SIG-M5 treated with dmso at 0.1 percent for 504 hours (cell line): ENCODE data around the gene GRAMD1A.
"Not testable (repeated sequence)": the region's sequence is repeated elsewhere in the genome, so short reads cannot be mapped to it uniquely, and the experiment has no call there.

Source experiments
- DNase-seq: peaks from one replicate; lab custom pipeline; 2025; ENCODE audit not compliant: unreplicated experiment; lab: John Stamatoyannopoulos, UW

Gene GRAMD1A

DNA sequence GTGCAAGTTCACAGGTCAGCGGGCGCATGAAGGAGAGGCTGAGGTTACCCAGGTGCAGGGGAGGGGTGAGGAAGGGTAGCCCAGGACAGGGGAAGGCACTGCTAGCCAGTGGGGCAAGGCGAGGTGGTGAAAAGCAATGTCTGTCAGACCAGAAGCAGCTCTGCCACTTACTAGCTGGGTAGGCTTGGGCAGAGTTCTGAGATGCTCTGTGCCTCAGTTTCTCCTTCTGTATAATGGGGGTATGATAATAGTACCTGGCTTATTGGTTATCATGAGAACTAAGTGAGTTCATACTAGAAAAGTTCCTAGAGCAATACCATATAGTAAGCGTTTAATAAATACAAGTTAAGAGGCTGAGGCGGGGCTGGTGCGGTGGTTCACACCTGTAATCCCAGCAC is 15.8 kb downstream of the GRAMD1A start:
- no peak for DNase-seq

DNA sequence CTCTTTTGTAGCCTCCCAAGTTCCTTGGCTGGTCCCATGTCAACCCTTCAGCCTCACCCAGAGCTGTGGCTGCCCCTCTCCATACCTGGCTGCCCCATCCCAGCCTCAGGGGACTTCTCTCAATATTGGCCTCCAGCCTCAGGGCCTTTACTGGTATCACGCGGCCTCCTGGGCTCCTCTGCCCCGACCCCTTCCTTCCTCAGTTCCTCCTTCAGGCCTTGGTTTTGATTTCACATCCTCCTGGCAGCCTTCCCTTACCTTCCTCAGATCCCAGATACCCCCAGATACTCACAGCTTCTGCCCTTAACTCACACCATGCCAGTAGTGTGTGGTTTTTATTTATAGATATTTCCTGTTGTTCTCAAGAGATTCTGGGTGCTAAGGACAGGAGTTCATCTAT is 17.4 kb downstream of the GRAMD1A start:
- no peak for DNase-seq

DNA sequence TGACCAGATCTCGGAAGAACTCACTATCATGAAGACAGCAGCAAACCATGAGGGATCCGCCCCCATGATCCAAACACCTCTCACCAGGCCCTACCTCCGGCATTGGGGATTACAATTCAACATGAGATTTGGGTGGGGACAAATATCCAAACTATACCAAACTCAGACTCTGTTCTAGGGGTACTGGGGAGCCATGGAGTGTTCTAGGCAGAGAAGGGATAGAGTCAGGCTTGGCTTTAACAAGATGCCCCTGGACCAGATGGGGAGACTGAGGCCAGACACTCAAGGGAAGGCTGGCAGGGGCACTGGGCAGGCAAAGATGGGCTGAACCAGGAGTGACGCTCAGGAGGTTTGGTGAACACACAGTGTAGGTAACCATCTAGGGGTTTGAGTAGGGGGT is 18.3 kb downstream of the GRAMD1A start:
- no peak for DNase-seq

DNA sequence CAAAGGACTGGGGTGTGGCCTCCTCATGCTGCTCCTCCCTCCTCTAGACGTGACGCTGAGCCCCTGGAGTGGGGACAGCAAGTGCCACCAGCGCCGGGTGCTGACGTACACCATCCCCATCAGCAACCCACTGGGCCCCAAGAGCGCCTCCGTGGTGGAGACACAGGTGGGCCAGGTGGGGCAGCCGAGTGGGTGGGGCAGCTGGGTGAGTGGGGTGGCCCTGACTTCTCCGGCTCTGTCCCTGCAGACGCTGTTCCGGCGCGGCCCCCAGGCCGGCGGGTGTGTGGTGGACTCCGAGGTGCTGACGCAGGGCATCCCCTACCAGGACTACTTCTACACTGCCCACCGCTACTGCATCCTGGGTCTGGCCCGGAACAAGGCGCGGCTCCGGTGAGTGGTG is 19.0 kb downstream of the GRAMD1A start:
- DNase-seq: no peak

DNA sequence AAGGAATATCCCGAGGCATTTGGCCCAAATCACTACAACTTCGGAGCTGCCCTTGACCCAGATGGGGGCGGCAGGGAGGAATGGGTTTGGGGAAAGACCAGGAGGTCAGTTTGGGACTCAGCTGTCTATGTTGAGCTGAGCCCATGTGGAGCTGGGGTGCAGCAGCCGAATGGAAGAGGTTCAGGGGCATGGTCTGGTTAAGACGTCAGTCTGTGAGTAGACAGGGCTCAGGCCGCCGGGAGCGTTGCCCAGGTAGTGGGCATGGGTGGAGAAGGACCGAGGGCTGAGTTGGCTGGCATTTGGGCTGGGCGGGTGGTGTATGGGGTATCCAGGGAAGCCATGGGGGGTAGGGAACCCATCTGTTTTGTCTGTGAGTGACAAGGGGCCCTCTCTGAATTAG is 20.9 kb downstream of the GRAMD1A start:
- DNase-seq: no peak

DNA sequence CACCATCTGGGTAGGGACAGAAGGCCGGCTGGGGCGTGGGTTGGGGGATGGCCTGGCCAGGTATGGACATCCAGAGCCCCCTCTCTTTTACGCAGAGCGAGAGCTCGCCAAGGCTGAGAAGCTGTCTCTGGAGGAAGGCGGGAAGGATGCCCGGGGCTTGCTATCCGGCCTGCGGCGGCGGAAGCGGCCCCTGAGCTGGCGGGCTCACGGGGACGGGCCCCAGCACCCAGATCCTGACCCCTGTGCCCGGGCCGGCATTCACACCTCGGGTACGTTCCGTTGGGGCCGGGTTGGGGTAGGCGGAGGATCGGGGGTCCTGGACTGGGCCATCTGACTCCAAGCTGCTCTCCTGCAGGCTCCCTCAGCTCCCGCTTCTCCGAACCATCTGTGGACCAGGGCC is 21.5 kb downstream of the GRAMD1A start:
- no peak for DNase-seq

DNA sequence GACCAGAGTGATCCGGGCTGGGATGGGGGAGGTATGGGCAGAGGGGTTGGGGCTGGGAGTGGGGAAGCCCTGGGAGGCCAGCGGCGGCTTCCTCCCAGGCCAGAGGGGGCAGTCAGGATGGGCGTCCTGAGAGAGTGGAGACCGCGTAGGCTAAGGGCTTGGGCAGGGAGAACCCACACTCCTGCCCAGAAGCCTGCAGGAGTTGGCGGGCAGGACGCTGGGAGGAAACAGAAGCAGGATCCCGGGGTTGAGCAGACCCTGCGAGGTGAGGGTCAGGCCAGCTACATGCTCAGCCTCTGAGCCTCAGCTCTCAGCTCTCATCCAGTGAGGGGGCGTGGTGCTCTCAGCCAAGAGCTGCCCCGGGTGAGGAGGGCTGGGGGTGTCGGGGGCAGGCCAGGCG is 22.3 kb downstream of the GRAMD1A start:
- DNase-seq: no peak

DNA sequence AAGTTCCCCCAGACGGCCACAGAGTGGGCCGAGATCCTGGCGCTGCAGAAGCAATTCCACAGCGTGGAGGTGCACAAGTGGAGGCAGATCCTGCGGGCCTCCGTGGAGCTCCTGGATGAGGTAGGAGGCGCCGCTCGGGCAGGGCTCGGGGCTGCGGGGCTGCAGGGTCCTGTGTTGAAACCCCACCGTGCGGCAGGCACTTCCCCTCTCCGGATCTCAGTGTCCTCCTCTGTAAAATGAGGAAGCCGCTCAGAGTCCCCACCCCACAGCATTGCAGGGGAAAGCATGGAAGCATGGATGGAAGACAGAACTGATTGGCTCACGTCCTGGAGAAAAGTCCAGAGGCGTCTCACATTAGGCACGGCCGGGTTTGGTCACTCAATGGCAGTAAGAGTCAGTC is 23.3 kb downstream of the GRAMD1A start:
- DNase-seq: no peak

DNA sequence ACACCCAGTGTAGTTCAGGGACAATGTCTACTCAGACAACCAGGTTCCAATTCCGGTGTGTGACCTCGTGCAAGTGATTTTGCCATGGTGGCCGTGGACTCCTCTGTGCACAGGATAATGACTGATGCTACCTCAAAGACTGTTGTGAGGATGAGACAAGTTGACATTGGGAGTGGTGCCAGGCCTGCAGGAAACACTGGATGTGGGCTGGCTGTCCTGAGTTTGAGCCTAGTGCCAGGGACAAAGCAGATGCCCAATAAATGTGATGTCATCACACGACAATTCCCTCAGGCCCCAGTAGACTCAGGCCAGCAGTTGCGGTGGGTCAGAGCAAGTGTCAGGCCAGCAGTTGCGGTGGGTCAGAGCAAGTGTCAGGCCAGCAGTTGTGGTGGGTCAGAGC is 24.0 kb downstream of the GRAMD1A start:
- DNase-seq: no peak

DNA sequence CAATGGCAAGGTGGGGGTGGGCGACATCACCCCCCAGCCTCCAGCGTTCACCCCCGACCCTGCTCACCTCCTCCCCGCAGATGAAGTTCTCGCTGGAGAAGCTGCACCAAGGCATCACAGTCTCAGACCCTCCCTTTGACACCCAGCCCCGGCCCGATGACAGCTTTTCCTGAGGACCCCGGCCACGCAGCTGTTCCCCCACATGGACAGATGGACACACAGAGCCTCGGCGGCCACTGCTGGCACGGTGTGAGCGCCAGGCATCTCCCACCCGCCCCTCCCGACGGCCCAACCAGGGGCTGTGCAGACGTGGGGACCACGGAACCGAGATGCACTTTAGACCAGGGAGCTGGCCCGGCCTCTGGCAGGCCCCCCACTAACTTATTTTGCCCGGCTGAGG is 25.8 kb downstream of the GRAMD1A start:
- DNase-seq: no peak

DNA sequence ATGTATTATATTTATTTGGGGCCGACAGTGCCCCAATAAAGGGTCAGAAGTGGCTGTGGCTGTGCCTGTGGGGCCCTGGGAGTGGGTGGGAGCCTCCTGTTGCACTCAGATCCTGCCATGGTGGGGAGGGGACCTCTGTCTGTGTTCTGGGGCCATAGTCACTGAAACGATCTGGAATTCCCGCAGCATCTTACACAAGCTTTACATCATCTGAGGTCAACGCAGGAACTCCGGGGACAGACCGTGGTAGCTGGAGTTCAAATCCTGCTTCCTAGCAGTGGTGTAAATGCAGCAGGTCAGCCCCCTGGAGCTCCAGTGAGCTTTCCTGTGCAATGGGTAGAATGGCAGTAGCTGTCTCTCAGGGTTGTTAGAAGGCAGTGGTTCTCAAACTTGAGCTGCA is 26.3 kb downstream of the GRAMD1A start:
- no peak for DNase-seq

DNA sequence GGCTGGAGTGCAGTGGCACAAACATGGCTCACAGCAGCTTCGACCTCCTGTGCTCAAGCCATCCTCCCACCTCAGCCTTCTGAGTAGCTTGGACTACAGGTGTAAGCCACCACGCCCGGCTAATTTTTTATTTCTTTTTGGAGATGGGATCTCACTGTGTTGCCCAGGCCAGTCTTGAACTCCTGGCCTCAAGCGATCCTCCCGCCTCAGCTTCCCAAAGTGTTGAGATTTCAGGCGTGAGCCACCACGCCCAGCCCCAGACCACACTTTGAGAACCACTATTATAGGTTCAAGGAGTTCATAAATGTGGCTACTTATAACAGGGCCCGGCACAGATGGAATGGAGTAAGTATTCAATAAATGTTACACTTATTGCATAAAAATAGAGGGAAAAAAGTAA is 26.9 kb downstream of the GRAMD1A start:
- DNase-seq: no peak

DNA sequence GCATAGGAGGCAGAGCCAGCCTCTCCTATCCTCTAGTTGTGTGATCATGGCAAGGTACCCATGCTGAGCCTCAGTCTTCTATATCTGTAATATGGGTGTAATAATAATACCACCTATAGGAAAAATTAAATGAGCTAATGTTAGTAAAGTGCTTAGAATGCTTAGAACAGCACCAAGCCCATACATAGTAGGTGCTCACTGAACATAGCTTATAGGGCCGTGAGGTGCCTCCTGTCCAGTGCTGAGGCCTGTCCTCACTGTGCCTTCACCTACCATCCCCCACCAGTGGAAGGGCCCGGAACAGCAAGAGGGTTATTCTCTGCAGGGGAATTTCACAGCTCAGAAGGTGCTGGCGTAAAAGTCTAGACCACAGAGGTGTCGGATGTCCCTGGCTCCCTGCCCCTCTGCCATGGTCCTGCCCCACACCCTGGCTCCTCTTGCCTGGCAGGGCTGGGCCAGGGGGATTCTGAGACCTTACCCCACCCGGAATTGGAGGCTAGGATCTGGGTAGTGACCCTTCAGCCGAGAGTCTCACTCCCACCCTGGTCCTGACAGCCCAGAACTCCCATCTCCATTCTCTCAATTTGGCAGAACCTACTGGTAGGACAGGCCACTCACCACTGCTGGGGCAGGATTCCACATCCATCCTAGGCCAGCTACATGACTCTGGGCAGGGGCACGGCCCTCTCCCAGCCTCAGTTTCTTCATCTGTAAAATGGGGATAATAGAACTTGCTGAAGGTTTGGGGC is 27.9 kb downstream of the GRAMD1A start:
- DNase-seq: no peak

DNA sequence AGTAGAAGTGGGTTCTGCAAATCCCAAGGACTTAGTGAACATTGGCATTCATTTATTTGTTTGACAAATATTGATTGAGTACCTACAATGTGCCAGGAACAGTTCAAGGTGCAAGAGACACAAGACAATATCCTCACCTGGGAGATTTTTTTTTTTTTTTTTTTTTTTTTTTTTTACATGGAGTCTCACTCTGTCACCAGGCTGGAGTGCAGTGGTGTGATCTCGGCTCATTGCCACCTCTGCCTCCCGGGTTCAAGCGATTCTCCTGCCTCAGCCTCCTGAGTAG is 28.4 kb downstream of the GRAMD1A start:
- not testable (repeated sequence) for DNase-seq

DNA sequence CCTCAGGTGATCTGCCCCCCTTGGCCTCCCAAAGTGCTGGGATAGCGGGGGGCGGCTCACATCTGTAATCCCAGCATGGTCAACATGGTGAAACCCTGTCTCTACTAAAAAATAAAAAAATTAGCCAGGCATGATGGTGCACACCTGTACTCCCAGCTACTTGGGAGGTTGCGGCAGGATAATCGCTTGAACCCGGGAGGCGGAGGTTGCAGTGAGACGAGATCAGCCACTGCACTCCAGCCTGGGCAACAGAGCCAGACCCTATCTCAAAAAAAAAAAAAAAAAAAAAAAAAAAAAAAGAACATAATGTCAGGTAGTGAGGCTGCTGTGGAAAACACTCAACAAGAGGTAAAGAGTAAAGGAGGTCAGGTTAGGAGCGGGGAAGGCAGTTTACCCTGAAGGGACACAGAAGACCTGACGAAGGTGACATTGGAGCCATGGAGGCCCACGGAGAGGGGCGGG is 29.2 kb downstream of the GRAMD1A start:
- not testable (repeated sequence) for DNase-seq

DNA sequence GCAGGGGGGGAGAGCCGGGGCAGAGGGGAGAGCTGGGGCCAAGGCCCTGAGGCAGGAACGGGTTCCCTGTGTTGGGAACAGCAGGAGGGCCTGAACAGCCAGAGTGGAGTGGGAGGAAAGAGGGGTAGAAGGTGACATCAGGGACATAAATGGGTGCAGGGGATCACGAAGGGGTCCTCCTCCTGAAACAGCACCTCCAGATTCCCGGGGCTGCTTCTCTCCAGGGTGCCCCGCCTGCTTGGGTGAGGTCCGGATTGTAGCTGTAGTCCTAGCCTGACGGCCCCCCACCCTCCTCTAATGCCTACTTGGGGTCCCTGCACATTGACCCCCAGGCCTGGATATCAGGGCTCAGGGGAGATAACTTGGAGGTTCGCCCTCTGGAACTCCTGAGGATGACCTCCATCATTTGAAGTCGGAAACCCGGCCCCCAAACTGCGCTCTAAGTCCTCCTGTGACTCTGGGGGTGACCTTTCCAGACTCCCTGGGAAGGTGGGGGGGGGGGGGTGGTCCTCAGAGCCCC is 29.7 kb downstream of the GRAMD1A start:
- no peak for DNase-seq

DNA sequence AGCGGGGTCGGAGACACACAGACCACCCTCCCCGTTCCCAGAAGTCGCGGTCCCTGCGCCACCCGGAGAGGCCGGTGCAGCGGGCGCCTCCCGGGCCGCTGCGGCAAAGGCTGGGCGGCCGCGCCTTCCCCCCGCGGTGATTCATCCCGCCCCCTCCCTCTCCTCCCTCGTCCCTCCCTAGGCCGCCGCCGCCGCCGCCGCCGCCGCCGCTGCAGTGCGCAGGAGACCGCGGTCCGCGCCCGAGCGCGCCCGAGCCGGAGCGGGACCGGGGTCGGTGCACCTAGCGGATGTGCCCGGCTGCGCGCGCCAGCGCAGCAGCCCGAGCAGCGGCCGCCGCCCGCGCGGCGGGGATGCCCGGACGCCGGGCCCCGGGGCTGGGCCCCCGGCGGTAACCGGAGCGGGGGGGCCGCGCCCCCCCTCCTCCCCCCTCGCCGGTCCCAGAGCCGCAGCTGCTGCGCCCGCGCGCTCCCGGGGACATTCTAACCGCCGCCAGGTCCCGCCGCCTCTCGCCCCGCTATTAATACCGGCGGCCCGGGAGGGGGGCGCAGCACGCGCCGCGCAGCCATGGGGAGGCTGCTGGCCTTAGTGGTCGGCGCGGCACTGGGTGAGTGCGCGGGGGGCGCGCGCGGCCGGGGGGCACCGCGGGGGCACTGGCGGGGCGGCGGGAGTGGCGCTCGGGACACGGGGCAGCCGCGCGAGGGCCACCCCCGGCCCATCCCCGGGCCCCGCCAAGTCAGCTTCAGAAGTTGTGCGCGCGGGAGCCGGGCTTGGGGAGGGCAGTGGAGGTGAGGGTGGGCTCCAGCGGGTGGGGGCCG is 30.3 kb downstream of the GRAMD1A start, which contains the start of gene SCN1B:
SCN1B (plus strand) TSS at position 214 of the 815 bp plus-strand sequence; CDS start at position 565, 351 bp downstream.
- peak; percentile 19 for DNase-seq

DNA sequence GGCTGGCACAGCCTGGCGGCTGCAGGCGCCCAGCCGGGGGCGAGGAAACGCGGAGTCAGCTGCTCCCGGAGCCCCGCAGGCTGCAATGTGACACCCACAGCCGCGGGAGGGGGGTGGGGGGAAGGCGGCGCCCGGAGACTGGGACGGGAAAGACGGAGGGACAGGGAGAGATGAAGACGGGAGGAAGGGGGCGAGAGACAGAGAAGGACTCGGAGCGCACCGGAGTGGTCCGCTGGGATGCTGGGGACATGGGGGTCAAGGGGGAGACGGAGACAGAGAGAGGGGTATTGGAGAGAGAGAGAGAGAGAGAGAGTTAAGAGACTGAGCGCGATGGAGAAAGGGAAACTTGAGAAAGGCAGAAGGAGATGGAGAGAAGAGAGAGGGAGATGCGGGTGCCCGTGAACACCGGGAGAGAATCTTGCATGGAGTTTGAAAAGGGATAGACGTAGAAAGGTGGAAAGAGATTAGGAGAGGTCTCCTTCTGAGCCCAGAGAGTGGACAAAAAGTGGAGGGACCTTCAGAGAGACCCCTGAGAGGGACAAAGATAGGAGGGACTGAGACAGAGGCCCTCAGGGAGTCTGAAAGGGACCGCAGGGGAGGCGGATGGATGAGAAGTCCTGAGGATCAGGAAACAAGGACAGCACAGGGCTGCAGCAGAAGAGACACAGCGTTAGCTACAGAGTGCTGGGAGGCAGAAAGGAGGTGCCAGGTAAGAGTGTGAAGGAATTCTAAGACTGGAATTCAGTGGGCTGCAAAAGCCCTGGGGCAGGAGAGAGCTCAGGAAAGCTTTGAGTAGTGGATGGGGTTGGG is 31.2 kb downstream of the GRAMD1A start:
- no peak for DNase-seq

DNA sequence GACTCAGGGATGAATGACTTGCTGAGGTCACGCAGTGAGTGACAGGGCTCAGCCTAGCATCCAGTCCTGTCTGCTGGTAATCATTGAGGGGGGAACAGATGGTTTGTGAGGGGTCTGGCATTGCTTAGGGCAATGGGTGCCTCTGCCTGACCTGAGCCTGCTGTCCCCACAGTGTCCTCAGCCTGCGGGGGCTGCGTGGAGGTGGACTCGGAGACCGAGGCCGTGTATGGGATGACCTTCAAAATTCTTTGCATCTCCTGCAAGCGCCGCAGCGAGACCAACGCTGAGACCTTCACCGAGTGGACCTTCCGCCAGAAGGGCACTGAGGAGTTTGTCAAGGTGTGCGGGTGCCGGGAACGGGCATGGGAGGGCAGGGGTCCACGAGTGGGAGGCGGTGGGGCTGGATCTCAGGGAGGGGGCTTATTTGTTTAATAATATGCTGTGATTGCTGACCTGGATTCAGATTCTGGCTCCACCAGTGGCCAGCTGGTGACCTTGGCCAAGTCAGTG is 32.3 kb downstream of the GRAMD1A start:
- DNase-seq: no peak

DNA sequence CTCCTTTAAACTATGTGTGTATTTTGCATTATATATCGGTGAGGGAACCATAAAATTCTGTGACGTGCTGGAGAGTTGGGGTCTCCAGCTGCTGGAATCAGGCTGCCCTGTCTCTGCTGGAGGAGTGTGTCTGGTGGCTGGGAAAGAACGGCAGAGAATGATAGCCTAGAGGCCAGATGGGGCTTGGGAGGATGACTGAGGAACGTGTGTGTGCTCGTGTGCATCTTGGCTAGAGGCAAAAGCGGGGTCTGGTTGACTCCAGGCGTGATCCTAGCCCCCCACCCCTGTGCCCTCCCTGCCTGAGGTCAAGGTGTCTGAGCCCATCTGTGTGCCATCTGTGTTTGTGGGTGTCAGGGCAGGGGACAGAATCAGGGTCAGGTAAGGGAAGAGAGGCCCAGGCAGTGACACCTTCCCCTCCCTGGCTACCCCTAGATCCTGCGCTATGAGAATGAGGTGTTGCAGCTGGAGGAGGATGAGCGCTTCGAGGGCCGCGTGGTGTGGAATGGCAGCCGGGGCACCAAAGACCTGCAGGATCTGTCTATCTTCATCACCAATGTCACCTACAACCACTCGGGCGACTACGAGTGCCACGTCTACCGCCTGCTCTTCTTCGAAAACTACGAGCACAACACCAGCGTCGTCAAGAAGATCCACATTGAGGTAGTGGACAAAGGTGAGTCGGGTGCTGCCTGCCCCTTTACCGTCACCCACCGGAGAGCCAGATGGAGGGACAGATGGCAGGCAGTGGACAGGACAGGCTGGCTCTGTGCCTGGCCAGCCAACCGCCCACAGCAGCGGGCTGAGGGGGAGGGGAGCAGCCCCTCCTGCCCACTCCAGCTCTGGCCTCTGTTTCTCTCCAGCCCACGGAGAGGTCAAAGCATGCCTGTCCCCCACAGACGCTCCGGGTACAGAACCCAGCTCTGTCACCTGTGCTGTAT is 33.2 kb downstream of the GRAMD1A start:
- no peak for DNase-seq
